IMR-90 (cell line): ENCODE measurements around the gene UBTD1. TPM values are rescaled to one million over a fixed set of nuclear protein-coding genes. Genes with fewer than 3 reads are reported as not detected.
"Not testable (repeated sequence)": the region's sequence is repeated elsewhere in the genome, so short reads cannot be mapped to it uniquely, and the experiment has no call there.

ENCODE experiments used
- ATAC-seq: fragments of 200-7000 bp; cut with Tn5 transposase; 2 replicates; pipeline ENCODE4 v1.9.1; 2020; ENCODE audit warnings: low read depth, mild to moderate bottlenecking, moderate library complexity
- BruUV-seq: library from RNA; stranded (reverse); fragments of 400-500 nt; replicated peaks from 2 replicates; lab custom pipeline; 2021; lab: Mats Ljungman, UMichigan
- CTCF ChIA-PET: fragments of 300-600 bp; formaldehyde crosslinking; extraction: SDS; loops from one replicate; lab custom pipeline; 2021; ENCODE audit warnings: antibody characterized with exemption; lab: Yijun Ruan, JAX
- POLR2A ChIA-PET: fragments of 300-600 bp; sonication (Branson Sonifier 250); formaldehyde crosslinking; loops from one replicate; lab custom pipeline; 2022; ENCODE audit warnings: antibody characterized with exemption; ENCODE audit not compliant: unreplicated experiment; lab: Charles Lee
- DNase-seq: peaks from one replicate; pipeline ENCODE4 v3.0.0; 2013
- H2AFZ ChIP-seq: replicated peaks from 2 replicates; pipeline ENCODE3; 2013; ENCODE audit warnings: low read length, mild to moderate bottlenecking; ENCODE audit not compliant: poor library complexity
- H2AK5ac ChIP-seq: 2 replicates; pipeline ENCODE4 v1.6.1; 2013; ENCODE audit warnings: low read depth, low read length, inconsistent platforms
- H2AK9ac ChIP-seq: replicated peaks from 2 replicates; pipeline ENCODE3; 2013; ENCODE audit warnings: mild to moderate bottlenecking, low read depth, low read length, moderate library complexity; ENCODE audit not compliant: poor library complexity
- H2BK120ac ChIP-seq: 2 replicates; pipeline ENCODE4 v1.6.1; 2013; ENCODE audit warnings: low read depth, low read length, inconsistent platforms
- H2BK15ac ChIP-seq: 3 replicates; pipeline ENCODE4 v1.6.1; 2013; ENCODE audit warnings: low read depth, low read length, inconsistent platforms
- H2BK20ac ChIP-seq: 2 replicates; pipeline ENCODE4 v1.6.1; 2013; ENCODE audit warnings: low read depth, mild to moderate bottlenecking, inconsistent platforms, low read length, moderate library complexity
- H2BK5ac ChIP-seq: 2 replicates; pipeline ENCODE4 v1.6.1; 2013; ENCODE audit warnings: mild to moderate bottlenecking, low read depth, low read length, inconsistent platforms; ENCODE audit not compliant: poor library complexity, severe bottlenecking
- H3K14ac ChIP-seq: replicated peaks from 2 replicates; pipeline ENCODE4 v1.6.1; 2013; ENCODE audit warnings: low read depth, low read length, inconsistent platforms
- H3K18ac ChIP-seq: 2 replicates; pipeline ENCODE4 v1.6.1; 2013; ENCODE audit warnings: low read depth, low read length, control low read depth
- H3K23ac ChIP-seq: 2 replicates; pipeline ENCODE4 v1.6.1; 2013; ENCODE audit warnings: low read depth, low read length, inconsistent platforms
- H3K27ac ChIP-seq: 2 replicates; pipeline ENCODE4 v1.5.1; 2013; ENCODE audit warnings: mild to moderate bottlenecking, control low read depth, low read length; ENCODE audit not compliant: insufficient read depth
- H3K27me3 ChIP-seq: 2 replicates; pipeline ENCODE4 v1.6.1; 2013; ENCODE audit warnings: low read length; ENCODE audit not compliant: control insufficient read depth, insufficient read depth
- H3K36me3 ChIP-seq: 2 replicates; pipeline ENCODE4 v1.6.1; 2013; ENCODE audit warnings: low read length, mixed read lengths; ENCODE audit not compliant: control insufficient read depth, insufficient read depth
- H3K4ac ChIP-seq: 2 replicates; pipeline ENCODE4 v1.6.1; 2013; ENCODE audit warnings: low read depth, low read length, inconsistent platforms
- H3K4me1 ChIP-seq: 2 replicates; pipeline ENCODE4 v1.6.1; 2013; ENCODE audit warnings: low read length, mixed read lengths; ENCODE audit not compliant: control insufficient read depth, insufficient read depth
- H3K4me2 ChIP-seq: 2 replicates; pipeline ENCODE4 v1.6.1; 2013; ENCODE audit warnings: low read depth, mild to moderate bottlenecking, control low read depth, low read length, moderate library complexity
- H3K4me3 ChIP-seq: 2 replicates; pipeline ENCODE4 v1.5.1; 2013; ENCODE audit warnings: low read depth, mild to moderate bottlenecking, control low read depth, low read length, moderate library complexity; ENCODE audit not compliant: insufficient read depth
- H3K56ac ChIP-seq: 2 replicates; pipeline ENCODE4 v1.6.1; 2013; ENCODE audit warnings: low read length, inconsistent platforms; ENCODE audit not compliant: insufficient read depth; ENCODE audit errors: extremely low read depth
- H3K79me1 ChIP-seq, 2 experiments: 2 replicates each; pipeline ENCODE4 v1.6.1; 2013; ENCODE audit warnings: low read length in 2 of 2, inconsistent platforms in 1 of 2, low read depth in 1 of 2
- H3K9ac ChIP-seq: 2 replicates; pipeline ENCODE4 v1.6.1; 2013; ENCODE audit warnings: low read depth, low read length, control low read depth
- H3K9me1 ChIP-seq: 2 replicates; pipeline ENCODE4 v1.6.1; 2013; ENCODE audit warnings: low read length, inconsistent platforms; ENCODE audit not compliant: insufficient read depth
- H3K9me3 ChIP-seq: 2 replicates; pipeline ENCODE4 v1.6.1; 2013; ENCODE audit warnings: low read length; ENCODE audit not compliant: control insufficient read depth, insufficient read depth
- H4K20me1 ChIP-seq: 2 replicates; pipeline ENCODE4 v1.6.1; 2013; ENCODE audit warnings: low read length, inconsistent platforms; ENCODE audit not compliant: insufficient read depth
- H4K5ac ChIP-seq: 2 replicates; pipeline ENCODE4 v1.6.1; 2013; ENCODE audit warnings: mild to moderate bottlenecking, low read depth, low read length, control low read depth
- H4K8ac ChIP-seq, 2 experiments: 2 replicates each; pipeline ENCODE4 v1.6.1; 2013; ENCODE audit warnings: low read depth in 2 of 2, low read length in 2 of 2, control low read depth in 1 of 2, inconsistent platforms in 1 of 2
- H4K91ac ChIP-seq: 2 replicates; pipeline ENCODE4 v1.6.1; 2013; ENCODE audit warnings: low read depth, low read length, inconsistent platforms; ENCODE audit not compliant: insufficient read depth
- WGBS, 2 experiments: methylation state at CpG; one replicate each; pipeline versions ENCODE4 v1.1.5 to v1.1.7; 2013; ENCODE audit warnings: missing lambda C conversion rate in 2 of 2; ENCODE audit not compliant: insufficient read length in 1 of 2; ENCODE audit errors: extremely low coverage in 2 of 2; 5-methylcytosine and 5-hydroxymethylcytosine counted together
- dilution Hi-C: fragments of 300-500 bp; cut with HindIII; formaldehyde crosslinking; loops from one replicate; pipeline ENCODE4 v1.14.3; 2018; ENCODE audit warnings: low sequenced_read_pairs; ENCODE audit not compliant: unreplicated experiment
- in situ Hi-C: fragments of 300-500 bp; cut with MboI; formaldehyde crosslinking; loops from 3 replicates; pipeline ENCODE4 v1.14.3; 2019; ENCODE audit warnings: low sequenced_read_pairs, inconsistent platforms, mixed read lengths
- intact Hi-C: fragments of 100-400 bp; cut with micrococcal nuclease; formaldehyde crosslinking; loops from 2 replicates; pipeline ENCODE4 v1.10.0; 2022
- polyA plus RNA-seq, 3 experiments: library from polyadenylated mRNA; depleted of rRNA; stranded (reverse); fragments of >200 nt; gene quantifications; 2 replicates each; pipeline ENCODE4 v1.2.3, GENCODE V29; 2012; ENCODE audit warnings: low replicate concordance in 1 of 3
- total RNA-seq: library from RNA; depleted of rRNA; stranded (reverse); fragments of >200 nt; gene quantifications from 2 replicates; pipeline ENCODE4 v1.2.3, GENCODE V29; 2012

The UBTD1 gene
- total and polyA plus RNA-seq, 2 of the 4 experiments (the other 2 are of a cell fraction), result 21.9 to 44.9 TPM

- DNase-seq, dilution Hi-C loops, H3K9me3 ChIP-seq, H2BK20ac ChIP-seq, H2BK120ac ChIP-seq, H2BK5ac ChIP-seq, H4K5ac ChIP-seq, H3K14ac ChIP-seq, H2AFZ ChIP-seq, H3K18ac ChIP-seq, H2AK9ac ChIP-seq, CTCF ChIA-PET, H2AK5ac ChIP-seq, H3K27me3 ChIP-seq, H4K8ac ChIP-seq, H3K4ac ChIP-seq, intact Hi-C loops, BruUV-seq, H3K4me3 ChIP-seq, H3K27ac ChIP-seq, H4K91ac ChIP-seq, H3K4me2 ChIP-seq, ATAC-seq, H3K4me1 ChIP-seq, POLR2A ChIA-PET, H3K23ac ChIP-seq, H3K9ac ChIP-seq, in situ Hi-C loops, H3K56ac ChIP-seq, H2BK15ac ChIP-seq: not testable (repeated sequence)
- peaks cover 16% of the 10 kb centered on the region for H3K9me1 ChIP-seq
- H3K79me1 ChIP-seq, result peaks cover 33 to 64% of the 10 kb centered on the region in 2 experiments
- WGBS, 2 experiments, result no CpG with 5 or more reads among the region's 4 CpGs
- H3K36me3 ChIP-seq, result peaks cover 36% of the 10 kb centered on the region
- H4K20me1 ChIP-seq, result peaks cover 25% of the 10 kb centered on the region
Measured at GRCh38 chr10:97479410-97479809, 19.3 kb upstream of the UBTD1 start.
